ENCODE measurements around the gene ARRDC3.

- TF ChIP-seq CTCF (IDR thresholded peaks at IDR 0.05) (no peak), POLR2AphosphoS5 (IDR thresholded peaks at IDR 0.05; ENCODE audit: insufficient read depth in 1 of 2, low read depth in 1 of 2) (no peak)
Measured at GRCh38 chr5:91381239-91381773, 1.8 kb downstream of the ARRDC3 start.
